ENCODE data around the gene TARDBP. TPM values are rescaled to one million over a fixed set of nuclear protein-coding genes. Genes with fewer than 3 reads are reported as not detected.
A peak's percentile ranks its signal among the peaks of the same experiment; 100 is the strongest.
"Not testable (repeated sequence)": the region's sequence is repeated elsewhere in the genome, so short reads cannot be mapped to it uniquely, and the experiment has no call there.

The TARDBP gene
- total and polyA plus RNA-seq, 2 donors from 2014 or later, result 103 to 140 TPM

GRCh38 chr1:10987840-10988417 lies 24.5 kb upstream of the TARDBP start:
- H3K9me3 ChIP-seq (ENCODE audit: control insufficient read depth in 2 of 3, insufficient read depth in 1 of 3, low read length in 3 of 3), result no peaks in the 10 kb centered on the region
- DNase-seq, result no peak
- H3K4me3 ChIP-seq (ENCODE audit: low read length in 3 of 3), result no peak overlapping the region
- no peaks in the 10 kb centered on the region for H3K36me3 ChIP-seq (ENCODE audit: control insufficient read depth in 2 of 3, insufficient read depth in 3 of 3, low read length in 3 of 3)
- FAIRE-seq, result no peak
- intact Hi-C loops (cut with DNase I), result no loop called here
- no peak overlapping the region for H3K9ac ChIP-seq (ENCODE audit: low read length in 3 of 3)
- TF ChIP-seq, protein P1, sequence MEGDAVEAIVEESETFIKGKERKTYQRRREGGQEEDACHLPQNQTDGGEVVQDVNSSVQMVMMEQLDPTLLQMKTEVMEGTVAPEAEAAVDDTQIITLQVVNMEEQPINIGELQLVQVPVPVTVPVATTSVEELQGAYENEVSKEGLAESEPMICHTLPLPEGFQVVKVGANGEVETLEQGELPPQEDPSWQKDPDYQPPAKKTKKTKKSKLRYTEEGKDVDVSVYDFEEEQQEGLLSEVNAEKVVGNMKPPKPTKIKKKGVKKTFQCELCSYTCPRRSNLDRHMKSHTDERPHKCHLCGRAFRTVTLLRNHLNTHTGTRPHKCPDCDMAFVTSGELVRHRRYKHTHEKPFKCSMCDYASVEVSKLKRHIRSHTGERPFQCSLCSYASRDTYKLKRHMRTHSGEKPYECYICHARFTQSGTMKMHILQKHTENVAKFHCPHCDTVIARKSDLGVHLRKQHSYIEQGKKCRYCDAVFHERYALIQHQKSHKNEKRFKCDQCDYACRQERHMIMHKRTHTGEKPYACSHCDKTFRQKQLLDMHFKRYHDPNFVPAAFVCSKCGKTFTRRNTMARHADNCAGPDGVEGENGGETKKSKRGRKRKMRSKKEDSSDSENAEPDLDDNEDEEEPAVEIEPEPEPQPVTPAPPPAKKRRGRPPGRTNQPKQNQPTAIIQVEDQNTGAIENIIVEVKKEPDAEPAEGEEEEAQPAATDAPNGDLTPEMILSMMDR (IDR thresholded peaks at IDR 0.05; ENCODE audit: borderline replicate concordance, extremely low read depth, insufficient read depth), result no peak
- H3K27ac ChIP-seq (ENCODE audit: low read depth in 2 of 2, low read length in 2 of 2), result no peak overlapping the region
- H3K27me3 ChIP-seq (ENCODE audit: control insufficient read depth, insufficient read depth, low read length), result no peaks in the 10 kb centered on the region
- no peaks in the 10 kb centered on the region for H3K4me1 ChIP-seq (ENCODE audit: control insufficient read depth in 2 of 3, insufficient read depth in 2 of 3, low read depth in 1 of 3, low read length in 3 of 3)

DNA sequence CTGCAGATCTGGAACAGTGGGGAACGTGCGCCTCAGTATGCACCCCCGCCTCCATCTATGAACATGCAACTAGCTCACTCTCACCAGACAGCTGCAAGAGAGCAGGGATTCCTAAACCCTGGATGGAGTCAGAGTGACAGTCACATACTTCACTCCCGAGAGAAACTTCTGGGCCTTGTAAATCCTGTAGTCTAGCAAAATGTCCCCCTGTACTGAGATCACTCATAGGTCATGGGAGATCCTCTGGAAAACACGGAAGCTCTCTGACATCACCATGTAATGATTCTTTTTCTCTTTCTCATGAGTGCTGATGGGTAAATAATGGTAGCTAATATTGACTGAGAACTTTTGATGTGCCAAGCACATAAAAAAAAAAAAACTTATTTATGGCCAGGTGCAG lies 23.4 kb upstream of the TARDBP start:
- FAIRE-seq (no peak), DNase-seq (no peak)
- Histone ChIP-seq H3K27ac (ENCODE audit: low read depth in 2 of 2, low read length in 2 of 2) (no peak overlapping the region), H3K9me3 (ENCODE audit: control insufficient read depth in 2 of 3, insufficient read depth in 1 of 3, low read length in 3 of 3) (no peaks in the 10 kb centered on the region), H3K4me3 (ENCODE audit: low read length in 3 of 3) (no peak overlapping the region), H3K4me1 (ENCODE audit: control insufficient read depth in 2 of 3, insufficient read depth in 2 of 3, low read depth in 1 of 3, low read length in 3 of 3) (no peaks in the 10 kb centered on the region), H3K9ac (ENCODE audit: low read length in 3 of 3) (no peak overlapping the region), H3K36me3 (ENCODE audit: control insufficient read depth in 2 of 3, insufficient read depth in 3 of 3, low read length in 3 of 3) (no peaks in the 10 kb centered on the region), H3K27me3 (ENCODE audit: control insufficient read depth, insufficient read depth, low read length) (no peaks in the 10 kb centered on the region)
- intact Hi-C loops (cut with DNase I), result no loop called here
- TF ChIP-seq, protein P1 (IDR thresholded peaks at IDR 0.05; ENCODE audit: borderline replicate concordance, extremely low read depth, insufficient read depth), result no peak

DNA sequence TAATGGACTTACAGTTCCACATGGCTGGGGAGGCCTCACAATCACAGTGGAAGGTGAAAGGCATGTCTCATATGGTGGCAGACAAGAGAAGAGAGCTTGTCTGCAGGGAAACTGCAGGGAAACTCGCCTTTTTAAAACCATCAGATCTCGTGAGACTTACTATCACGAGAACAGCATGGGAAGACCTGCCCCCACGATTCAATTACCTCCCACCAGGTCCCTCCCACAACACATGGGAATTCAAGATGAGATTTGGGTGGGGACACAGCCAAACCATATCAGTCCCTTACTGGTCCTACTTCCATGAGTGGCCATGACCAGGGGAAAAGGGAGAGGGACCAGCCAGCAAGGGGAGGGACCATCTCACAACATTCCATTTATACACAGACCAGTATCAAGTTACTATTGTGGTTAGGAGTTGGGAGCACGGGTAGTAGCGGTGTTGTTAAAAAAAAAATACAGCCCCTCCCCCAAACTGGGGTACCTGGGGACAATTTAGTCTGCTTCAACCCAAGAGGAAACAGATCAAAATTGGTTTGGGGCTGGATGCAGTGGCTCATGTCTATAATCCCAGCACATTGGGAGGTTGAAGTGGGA lies 22.4 kb upstream of the TARDBP start:
- H3K4me1 ChIP-seq (ENCODE audit: control insufficient read depth in 2 of 3, insufficient read depth in 2 of 3, low read depth in 1 of 3, low read length in 3 of 3); H3K4me3 ChIP-seq (ENCODE audit: low read length in 3 of 3); H3K9me3 ChIP-seq (ENCODE audit: control insufficient read depth in 2 of 3, insufficient read depth in 1 of 3, low read length in 3 of 3); FAIRE-seq; H3K36me3 ChIP-seq (ENCODE audit: control insufficient read depth in 2 of 3, insufficient read depth in 3 of 3, low read length in 3 of 3); intact Hi-C loops (cut with DNase I); H3K27me3 ChIP-seq (ENCODE audit: control insufficient read depth, insufficient read depth, low read length); H3K27ac ChIP-seq (ENCODE audit: low read depth in 2 of 2, low read length in 2 of 2); H3K9ac ChIP-seq (ENCODE audit: low read length in 3 of 3): not testable (repeated sequence)
- DNase-seq, result peak in 1 of 5 donors; percentile 23

GRCh38 chr1:10990828-10991227 lies 21.6 kb upstream of the TARDBP start:
- no peak overlapping the region for H3K27ac ChIP-seq (ENCODE audit: low read depth in 2 of 2, low read length in 2 of 2)
- no peak overlapping the region for H3K9ac ChIP-seq (ENCODE audit: low read length in 3 of 3)
- H3K9me3 ChIP-seq (ENCODE audit: control insufficient read depth in 2 of 3, insufficient read depth in 1 of 3, low read length in 3 of 3), result no peaks in the 10 kb centered on the region
- DNase-seq (peak in 1 of 5 donors; percentile 41), FAIRE-seq (no peak)
- no peaks in the 10 kb centered on the region for H3K36me3 ChIP-seq (ENCODE audit: control insufficient read depth in 2 of 3, insufficient read depth in 3 of 3, low read length in 3 of 3)
- H3K4me1 ChIP-seq (ENCODE audit: control insufficient read depth in 2 of 3, insufficient read depth in 2 of 3, low read depth in 1 of 3, low read length in 3 of 3), result no peaks in the 10 kb centered on the region
- H3K4me3 ChIP-seq (ENCODE audit: low read length in 3 of 3), result no peak overlapping the region
- intact Hi-C loops (cut with DNase I), result no loop called here
- H3K27me3 ChIP-seq (ENCODE audit: control insufficient read depth, insufficient read depth, low read length), result no peaks in the 10 kb centered on the region
- TF ChIP-seq, protein P1 (IDR thresholded peaks at IDR 0.05; ENCODE audit: borderline replicate concordance, extremely low read depth, insufficient read depth), result no peak

- H3K27ac ChIP-seq (ENCODE audit: low read depth in 2 of 2, low read length in 2 of 2); H3K36me3 ChIP-seq (ENCODE audit: control insufficient read depth in 2 of 3, insufficient read depth in 3 of 3, low read length in 3 of 3); H3K4me3 ChIP-seq (ENCODE audit: low read length in 3 of 3); H3K27me3 ChIP-seq (ENCODE audit: control insufficient read depth, insufficient read depth, low read length); H3K9me3 ChIP-seq (ENCODE audit: control insufficient read depth in 2 of 3, insufficient read depth in 1 of 3, low read length in 3 of 3); DNase-seq; H3K9ac ChIP-seq (ENCODE audit: low read length in 3 of 3); FAIRE-seq; H3K4me1 ChIP-seq (ENCODE audit: control insufficient read depth in 2 of 3, insufficient read depth in 2 of 3, low read depth in 1 of 3, low read length in 3 of 3); intact Hi-C loops (cut with DNase I): not testable (repeated sequence)
These were observed 20.4 kb upstream of the TARDBP start for GRCh38 chr1:10992004-10992403.

Measured in kidney (tissue), 14 donors.